Measurements from ENCODE around the gene HGFAC. TPM values are rescaled to one million over a fixed set of nuclear protein-coding genes. Genes with fewer than 3 reads are reported as not detected.

The HGFAC gene
- total RNA-seq, 4 donors from 2014 or later = 0.52 to 2.3 TPM; not detected in 2

- Histone ChIP-seq H3K27me3 (peaks cover 0 to 87% (median 2%) of the 10 kb centered on the region in 4 donors), H3K36me3 (peaks cover 0 to 25% (median 0%) of the 10 kb centered on the region in 4 donors), H3K9me3 (no peaks in the 10 kb centered on the region), H3K4me1 (peaks cover 0 to 8% (median 4%) of the 10 kb centered on the region in 4 donors), H3K27ac (replicated peaks in 1 of 4) (no peak overlapping the region), H3K4me3 (no peak overlapping the region)
- intact Hi-C loops (cut with DNase I) = no loop called here
- DNase-seq (ENCODE audit: extremely low spot score) = no peak
- TF ChIP-seq POLR2A (IDR thresholded peaks at IDR 0.05; ENCODE audit: low read depth) = no peak
- TF ChIP-seq POLR2AphosphoS5 (IDR thresholded peaks at IDR 0.05) = no peak
- no peak for TF ChIP-seq CTCF (IDR thresholded peaks at IDR 0.05)
- no peak for TF ChIP-seq EP300 (IDR thresholded peaks at IDR 0.05)
- 69% methylated on average over 14 of the region's 17 CpGs for WGBS
Observed at GRCh38 chr4:3491681-3492405, 50.1 kb downstream of the HGFAC start.

GRCh38 chr4:3492741-3493719, 51.3 kb downstream of the HGFAC start:
- intact Hi-C loops (cut with DNase I) = no loop called here
- no peak for DNase-seq (ENCODE audit: extremely low spot score)
- 73% methylated on average over 24 of the region's 55 CpGs for WGBS
- H3K27ac ChIP-seq (replicated peaks in 1 of 4) = no peak overlapping the region
- H3K4me1 ChIP-seq = peaks cover 0 to 8% (median 4%) of the 10 kb centered on the region in 4 donors
- H3K9me3 ChIP-seq = no peaks in the 10 kb centered on the region
- TF ChIP-seq POLR2AphosphoS5 (IDR thresholded peaks at IDR 0.05) = no peak
- no peak for TF ChIP-seq CTCF (IDR thresholded peaks at IDR 0.05)
- TF ChIP-seq POLR2A (IDR thresholded peaks at IDR 0.05; ENCODE audit: low read depth) = no peak
- no peak for TF ChIP-seq EP300 (IDR thresholded peaks at IDR 0.05)
- H3K36me3 ChIP-seq = peaks cover 0 to 25% (median 0%) of the 10 kb centered on the region in 4 donors
- H3K27me3 ChIP-seq = peaks cover 0 to 84% (median 2%) of the 10 kb centered on the region in 4 donors
- H3K4me3 ChIP-seq = no peak overlapping the region

GRCh38 chr4:3493720-3494461, 52.1 kb downstream of the HGFAC start:
- no peak for DNase-seq (ENCODE audit: extremely low spot score)
- Histone ChIP-seq H3K27me3 (peaks cover 0 to 76% (median 2%) of the 10 kb centered on the region in 4 donors), H3K9me3 (no peaks in the 10 kb centered on the region), H3K27ac (replicated peaks in 1 of 4) (no peak overlapping the region), H3K4me1 (peaks cover 0 to 8% (median 4%) of the 10 kb centered on the region in 4 donors), H3K36me3 (peaks cover 0 to 25% (median 0%) of the 10 kb centered on the region in 4 donors), H3K4me3 (no peak overlapping the region)
- TF ChIP-seq POLR2A (IDR thresholded peaks at IDR 0.05; ENCODE audit: low read depth) = no peak
- no peak for TF ChIP-seq EP300 (IDR thresholded peaks at IDR 0.05)
- TF ChIP-seq POLR2AphosphoS5 (IDR thresholded peaks at IDR 0.05) = no peak
- no peak for TF ChIP-seq CTCF (IDR thresholded peaks at IDR 0.05)
- intact Hi-C loops (cut with DNase I) = no loop called here
- WGBS = 53% methylated on average over 17 of the region's 20 CpGs

DNA sequence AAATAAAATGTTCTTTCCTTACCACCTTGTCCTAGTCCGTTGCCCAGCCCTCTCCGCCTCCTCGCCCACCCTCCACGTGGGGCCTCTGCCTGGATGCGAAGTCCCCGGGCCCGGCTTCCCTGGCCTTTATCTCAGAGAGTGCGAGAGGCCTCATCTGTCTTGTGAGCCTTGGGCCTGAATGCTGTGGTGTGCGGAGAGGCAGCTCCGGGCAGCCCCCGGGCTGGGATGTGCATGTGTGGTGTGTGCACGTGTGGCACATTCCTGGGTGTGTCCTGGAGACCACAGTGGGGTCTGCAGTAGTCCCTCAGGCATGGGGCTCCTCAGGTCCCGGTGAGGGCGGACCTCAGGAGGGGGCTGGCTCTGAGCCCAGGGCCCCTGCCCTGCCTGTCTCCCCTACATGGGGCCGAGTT, 52.7 kb downstream of the HGFAC start:
- intact Hi-C loops (cut with DNase I) = no loop called here
- no peak for DNase-seq (ENCODE audit: extremely low spot score)

More for the DNA sequence above, 52.7 kb downstream of the HGFAC start:
- Histone ChIP-seq H3K4me1 (peaks cover 0 to 8% (median 4%) of the 10 kb centered on the region in 4 donors), H3K4me3 (no peak overlapping the region), H3K27me3 (peaks cover 0 to 71% (median 2%) of the 10 kb centered on the region in 4 donors), H3K9me3 (no peaks in the 10 kb centered on the region), H3K36me3 (peaks cover 0 to 25% (median 1%) of the 10 kb centered on the region in 4 donors), H3K27ac (replicated peaks in 1 of 4) (no peak overlapping the region)
- TF ChIP-seq POLR2AphosphoS5 (IDR thresholded peaks at IDR 0.05) = no peak
- no peak for TF ChIP-seq POLR2A (IDR thresholded peaks at IDR 0.05; ENCODE audit: low read depth)
- TF ChIP-seq CTCF (IDR thresholded peaks at IDR 0.05) = no peak
- TF ChIP-seq EP300 (IDR thresholded peaks at IDR 0.05) = no peak
- WGBS = 29% methylated on average over 9 of the region's 15 CpGs
